GM23338 (cell line): Measurements from ENCODE around the gene ESPN. TPM values are rescaled to one million over a fixed set of nuclear protein-coding genes. Genes with fewer than 3 reads are reported as not detected.

Experiments used
- ATAC-seq: fragments of 200-7000 bp; cut with Tn5 transposase; 3 replicates; pipeline ENCODE4 v1.9.1; 2020
- DNase-seq: peaks from one replicate; pipeline ENCODE4 v3.0.0-alpha.2; 2015; ENCODE audit warnings: low spot score
- H2AFZ ChIP-seq: fragments of 200-600 bp; sonication (generic); 2 replicates; pipeline ENCODE4 v1.8.0; 2016; ENCODE audit warnings: antibody characterized with exemption, mild to moderate bottlenecking, moderate library complexity
- H3F3A ChIP-seq: fragments of 200-600 bp; sonication (generic); replicated peaks from 2 replicates; pipeline ENCODE4 v1.8.0; 2017; ENCODE audit warnings: antibody characterized with exemption, mixed run types, low read depth
- H3K27ac ChIP-seq: fragments of 200-600 bp; sonication (generic); 2 replicates; pipeline ENCODE4 v1.6.1; 2016; ENCODE audit warnings: low read depth
- H3K27me3 ChIP-seq: fragments of 200-600 bp; sonication (generic); 2 replicates; pipeline ENCODE4 v1.8.0; 2016; ENCODE audit warnings: mild to moderate bottlenecking, mixed run types, moderate library complexity; ENCODE audit not compliant: insufficient read depth
- H3K36me3 ChIP-seq: fragments of 200-600 bp; sonication (generic); 2 replicates; pipeline ENCODE4 v1.8.0; 2016; ENCODE audit warnings: mild to moderate bottlenecking; ENCODE audit not compliant: insufficient read depth
- H3K4me1 ChIP-seq: fragments of 200-600 bp; sonication (generic); 2 replicates; pipeline ENCODE4 v1.8.0; 2016; ENCODE audit warnings: mild to moderate bottlenecking, moderate library complexity; ENCODE audit not compliant: insufficient read depth
- H3K4me2 ChIP-seq: fragments of 200-600 bp; sonication (generic); 2 replicates; pipeline ENCODE4 v1.7.1; 2017; ENCODE audit warnings: mixed run types
- H3K4me3 ChIP-seq: fragments of 200-600 bp; sonication (generic); 2 replicates; pipeline ENCODE4 v1.6.1; 2016; ENCODE audit warnings: mixed run types
- H3K79me2 ChIP-seq: fragments of 200-600 bp; sonication (generic); replicated peaks from 2 replicates; pipeline ENCODE4 v1.8.0; 2017; ENCODE audit warnings: mild to moderate bottlenecking; ENCODE audit not compliant: insufficient read depth
- H3K9me2 ChIP-seq: fragments of 200-600 bp; sonication (generic); 2 replicates; pipeline ENCODE4 v1.8.0; 2017; ENCODE audit not compliant: insufficient read depth
- H4K20me1 ChIP-seq: fragments of 200-600 bp; sonication (generic); replicated peaks from 2 replicates; pipeline ENCODE4 v1.8.0; 2017; ENCODE audit warnings: mild to moderate bottlenecking; ENCODE audit not compliant: insufficient read depth
- H3K27ac Mint-ChIP-seq: 2 replicates; pipeline ENCODE4 v1.8.0; 2020; ENCODE audit warnings: inconsistent platforms, mild to moderate bottlenecking, moderate library complexity, mixed read lengths
- H3K27me3 Mint-ChIP-seq: 3 replicates; pipeline ENCODE4 v1.8.0; 2022; ENCODE audit warnings: low read depth, mild to moderate bottlenecking, moderate library complexity, mixed read lengths, inconsistent platforms; ENCODE audit not compliant: insufficient read depth, poor library complexity
- H3K36me3 Mint-ChIP-seq: 3 replicates; pipeline ENCODE4 v1.8.0; 2021; ENCODE audit warnings: low read depth, mild to moderate bottlenecking, inconsistent platforms, moderate library complexity, mixed read lengths
- H3K4me1 Mint-ChIP-seq: 3 replicates; pipeline ENCODE4 v1.8.0; 2020; ENCODE audit warnings: mild to moderate bottlenecking, inconsistent platforms, mixed read lengths
- H3K4me3 Mint-ChIP-seq: 3 replicates; pipeline ENCODE4 v1.8.0; 2021; ENCODE audit warnings: moderate library complexity, mild to moderate bottlenecking, inconsistent platforms, mixed read lengths
- H3K9me3 Mint-ChIP-seq: 3 replicates; pipeline ENCODE4 v1.8.0; 2020; ENCODE audit warnings: moderate library complexity, mild to moderate bottlenecking, inconsistent platforms, mixed read lengths
- CREB1 ChIP-seq: fragments of 250-450 bp; sonication (Bioruptor Pico); IDR thresholded peaks from 2 replicates; pipeline ENCODE4 v1.5.0; 2020; ENCODE audit warnings: low read depth, mild to moderate bottlenecking, moderate library complexity
- CTCF ChIP-seq, 2 experiments: fragments of 200-600 bp in 1 of 2; sonication (generic) in 1 of 2; conservative IDR thresholded peaks; 2 replicates each; pipeline versions ENCODE4 v1.5.1 to v1.6.1; 2016 to 2017; ENCODE audit warnings: antibody characterized with exemption in 2 of 2, low read depth in 2 of 2, mild to moderate bottlenecking in 2 of 2, moderate library complexity in 1 of 2
- EZH2 ChIP-seq: fragments of 200-600 bp; sonication (generic); IDR thresholded peaks from one replicate; pipeline ENCODE4 v1.8.0; 2017; ENCODE audit warnings: antibody characterized with exemption, mild to moderate bottlenecking, low read depth; ENCODE audit not compliant: unreplicated experiment
- EZH2phosphoT487 ChIP-seq: fragments of 200-600 bp; sonication (generic); IDR thresholded peaks from one replicate; pipeline ENCODE4 v1.8.1; 2018; ENCODE audit warnings: antibody characterized with exemption; ENCODE audit not compliant: unreplicated experiment
- JUNB ChIP-seq: IDR thresholded peaks from one replicate; pipeline ENCODE4 v1.6.1; 2016; ENCODE audit warnings: antibody characterized with exemption; ENCODE audit not compliant: unreplicated experiment
- NANOG ChIP-seq: IDR thresholded peaks from 2 replicates; pipeline ENCODE4 v1.6.1; 2016; ENCODE audit warnings: antibody characterized with exemption, borderline replicate concordance
- POLR2AphosphoS5 ChIP-seq: IDR thresholded peaks from 2 replicates; pipeline ENCODE4 v1.6.1; 2016; ENCODE audit warnings: antibody characterized with exemption, low read depth
- REST ChIP-seq: IDR thresholded peaks from one replicate; pipeline ENCODE4 v1.6.1; 2018; ENCODE audit warnings: antibody characterized with exemption; ENCODE audit not compliant: unreplicated experiment
- STAT1 ChIP-seq: IDR thresholded peaks from one replicate; pipeline ENCODE4 v1.6.1; 2016; ENCODE audit warnings: antibody characterized with exemption; ENCODE audit not compliant: unreplicated experiment
- ZNF114 ChIP-seq: fragments of 250-450 bp; sonication (Bioruptor Pico); IDR thresholded peaks from 2 replicates; pipeline ENCODE4 v1.5.0; 2020; ENCODE audit warnings: mild to moderate bottlenecking, moderate library complexity
- ZNF331 ChIP-seq: fragments of 250-450 bp; sonication (Bioruptor Pico); IDR thresholded peaks from 2 replicates; pipeline ENCODE4 v1.5.0; 2020; ENCODE audit warnings: low read depth, mild to moderate bottlenecking, moderate library complexity
- ZNF462 ChIP-seq: fragments of 250-450 bp; sonication (Bioruptor Pico); IDR thresholded peaks from 2 replicates; pipeline ENCODE4 v1.5.0; 2020; ENCODE audit warnings: mild to moderate bottlenecking, moderate library complexity
- polyA plus RNA-seq: library from polyadenylated mRNA; unstranded; fragments of >200 nt; fragmentation: Nextera tagmentation; extraction: Ambion mirVana; gene quantifications from 2 replicates; pipeline ENCODE4 v1.2.1, GENCODE V29; 2016
- total RNA-seq: library from RNA; depleted of rRNA; stranded (reverse); fragments of >200 nt; shearing (Covaris generic); gene quantifications from 2 replicates; pipeline ENCODE4 v1.2.3, GENCODE V29; 2014

Gene ESPN
- total and polyA plus RNA-seq, 2 experiments from 2014 or later = 12.2 to 13.6 TPM

GRCh38 chr1:6491480-6491962 is 66.9 kb downstream of the ESPN start, which contains the start of gene PLEKHG5 (continued):
- no peak for TF ChIP-seq ZNF462
- TF ChIP-seq NANOG = no peak

GRCh38 chr1:6491966-6492365 is 67.4 kb downstream of the ESPN start:
- Histone ChIP-seq H3K79me2 (no peaks in the 10 kb centered on the region), H3K9me2 (no peaks in the 10 kb centered on the region), H3K4me3 (peak overlapping the region; percentile 94), H2AFZ (no peak overlapping the region), H3K27ac (no peak overlapping the region), H3K27me3 (peaks cover 14% of the 10 kb centered on the region), H4K20me1 (no peaks in the 10 kb centered on the region; the same call in 1 of the 2 replicates), H3K4me1 (peaks cover 33% of the 10 kb centered on the region), H3K4me2 (peak overlapping the region; percentile 97), H3F3A (peaks cover 17% of the 10 kb centered on the region), H3K36me3 (no peaks in the 10 kb centered on the region)
- Mint-ChIP-seq H3K27me3 (peaks cover 29% of the 10 kb centered on the region), H3K36me3 (no peaks in the 10 kb centered on the region), H3K4me1 (peaks cover 34% of the 10 kb centered on the region), H3K4me3 (peak overlapping the region; percentile 74), H3K27ac (no peak overlapping the region), H3K9me3 (no peaks in the 10 kb centered on the region)
- DNase-seq = no peak
- no peak for ATAC-seq
- no peak for TF ChIP-seq STAT1
- no peak for TF ChIP-seq ZNF114 (CRISPR knock-in tag)
- no peak for TF ChIP-seq EZH2phosphoT487
- no peak for TF ChIP-seq REST
- no peak for TF ChIP-seq JUNB
- no peak for TF ChIP-seq CREB1
- TF ChIP-seq POLR2AphosphoS5 = no peak
- TF ChIP-seq EZH2 = no peak
- no peak for TF ChIP-seq ZNF331
- TF ChIP-seq CTCF (conservative IDR thresholded peaks at IDR 0.05; ENCODE audit: low read depth in 2 of 2) = no peak
- TF ChIP-seq NANOG = no peak
